ENCODE measurements around the gene PPFIA4.

The PPFIA4 gene

DNA sequence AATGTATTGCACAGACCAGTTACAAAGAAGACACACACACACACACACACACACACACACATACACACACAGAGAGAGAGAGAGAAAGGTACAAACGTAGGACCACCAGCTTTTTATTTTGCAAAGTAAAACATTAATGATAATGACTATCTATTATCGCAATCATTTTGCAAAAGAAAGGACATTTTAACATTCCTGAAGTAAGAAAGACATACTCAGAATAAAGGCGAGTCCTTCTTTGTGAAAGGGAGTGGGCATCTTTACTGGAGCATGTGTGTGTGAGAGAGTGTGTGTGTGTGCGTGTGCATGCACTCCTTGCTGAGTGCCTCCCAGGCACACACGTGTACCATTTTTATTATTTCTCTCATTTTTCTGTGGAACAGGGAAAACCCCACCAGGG, 28.4 kb downstream of the PPFIA4 start:
- no peak overlapping the region for H3K27ac ChIP-seq
- TF ChIP-seq, protein P1, sequence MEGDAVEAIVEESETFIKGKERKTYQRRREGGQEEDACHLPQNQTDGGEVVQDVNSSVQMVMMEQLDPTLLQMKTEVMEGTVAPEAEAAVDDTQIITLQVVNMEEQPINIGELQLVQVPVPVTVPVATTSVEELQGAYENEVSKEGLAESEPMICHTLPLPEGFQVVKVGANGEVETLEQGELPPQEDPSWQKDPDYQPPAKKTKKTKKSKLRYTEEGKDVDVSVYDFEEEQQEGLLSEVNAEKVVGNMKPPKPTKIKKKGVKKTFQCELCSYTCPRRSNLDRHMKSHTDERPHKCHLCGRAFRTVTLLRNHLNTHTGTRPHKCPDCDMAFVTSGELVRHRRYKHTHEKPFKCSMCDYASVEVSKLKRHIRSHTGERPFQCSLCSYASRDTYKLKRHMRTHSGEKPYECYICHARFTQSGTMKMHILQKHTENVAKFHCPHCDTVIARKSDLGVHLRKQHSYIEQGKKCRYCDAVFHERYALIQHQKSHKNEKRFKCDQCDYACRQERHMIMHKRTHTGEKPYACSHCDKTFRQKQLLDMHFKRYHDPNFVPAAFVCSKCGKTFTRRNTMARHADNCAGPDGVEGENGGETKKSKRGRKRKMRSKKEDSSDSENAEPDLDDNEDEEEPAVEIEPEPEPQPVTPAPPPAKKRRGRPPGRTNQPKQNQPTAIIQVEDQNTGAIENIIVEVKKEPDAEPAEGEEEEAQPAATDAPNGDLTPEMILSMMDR (conservative IDR thresholded peaks at IDR 0.05), result no peak
- TF ChIP-seq ZFX (IDR thresholded peaks at IDR 0.05), result no peak

DNA sequence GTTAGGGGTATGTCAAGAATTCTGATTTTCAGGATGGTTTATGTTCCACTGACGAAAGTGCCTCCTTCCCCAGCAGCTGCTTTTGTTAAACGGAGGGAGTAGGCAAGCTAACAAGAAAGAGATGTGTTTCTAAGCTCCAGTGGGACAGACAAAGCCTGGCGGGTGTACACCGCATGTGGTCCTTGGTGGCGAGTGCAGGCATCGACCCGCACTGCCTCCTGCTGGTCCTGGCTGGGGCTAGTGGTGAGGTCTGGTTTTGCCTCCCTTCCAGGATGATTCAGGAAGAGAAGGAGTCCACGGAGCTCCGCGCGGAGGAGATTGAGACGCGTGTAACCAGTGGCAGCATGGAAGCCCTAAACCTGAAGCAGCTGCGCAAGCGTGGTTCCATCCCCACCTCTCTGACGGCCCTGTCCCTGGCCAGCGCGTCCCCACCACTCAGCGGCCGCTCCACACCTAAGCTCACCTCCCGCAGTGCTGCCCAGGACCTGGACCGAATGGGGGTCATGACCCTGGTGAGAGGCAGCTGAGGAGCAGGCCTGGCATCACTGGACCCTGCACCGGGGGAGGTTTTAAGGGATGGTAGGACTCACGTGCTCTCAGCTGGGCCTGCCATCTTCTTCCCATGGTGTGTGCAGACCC, 29.0 kb downstream of the PPFIA4 start:
- no peak for TF ChIP-seq ZFX (IDR thresholded peaks at IDR 0.05)
- TF ChIP-seq, protein P1 (conservative IDR thresholded peaks at IDR 0.05), result no peak; the same call in 1 of the 2 replicates
- H3K27ac ChIP-seq, result no peak overlapping the region

DNA sequence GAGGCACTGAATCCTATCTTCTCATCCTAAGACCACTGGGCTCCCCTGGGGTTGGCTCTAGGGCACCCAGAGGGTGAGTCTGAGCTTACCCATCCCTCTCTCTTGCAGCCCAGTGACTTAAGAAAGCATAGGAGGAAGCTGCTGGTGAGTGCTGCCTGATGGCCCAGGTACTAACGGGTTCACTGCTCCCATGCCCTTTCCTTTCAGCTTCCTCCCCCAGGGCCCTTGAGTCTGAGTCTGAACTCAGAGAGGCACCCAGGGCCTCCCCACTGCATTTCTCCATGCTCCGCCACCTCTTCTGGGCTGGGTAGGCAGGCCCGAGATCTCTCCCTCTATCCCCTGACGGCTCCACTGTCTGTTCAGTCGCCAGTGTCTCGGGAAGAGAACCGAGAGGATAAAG, 29.7 kb downstream of the PPFIA4 start:
- TF ChIP-seq, protein P1 (conservative IDR thresholded peaks at IDR 0.05), result no peak
- no peak for TF ChIP-seq ZFX (IDR thresholded peaks at IDR 0.05)
- no peak overlapping the region for H3K27ac ChIP-seq

DNA sequence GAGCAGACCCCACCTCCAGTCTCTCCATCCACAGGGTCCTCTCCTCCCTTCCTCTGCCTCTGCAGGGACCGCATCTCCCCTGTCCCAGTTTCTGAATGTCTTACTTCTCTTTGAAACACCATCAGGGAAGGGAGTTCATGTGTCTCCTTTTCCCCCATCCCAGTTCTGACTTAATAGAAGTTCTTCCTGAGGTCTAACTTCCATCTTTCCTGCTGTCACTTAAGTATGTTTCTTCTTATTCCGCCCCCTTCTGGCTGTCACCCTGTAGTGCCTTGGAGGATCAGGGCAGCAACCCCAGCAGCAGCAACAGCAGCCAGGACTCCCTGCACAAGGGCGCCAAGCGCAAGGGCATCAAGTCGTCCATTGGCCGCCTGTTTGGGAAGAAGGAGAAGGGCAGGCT, 30.2 kb downstream of the PPFIA4 start:
- TF ChIP-seq, protein P1 (conservative IDR thresholded peaks at IDR 0.05), result no peak
- no peak for TF ChIP-seq ZFX (IDR thresholded peaks at IDR 0.05)
- no peak overlapping the region for H3K27ac ChIP-seq

DNA sequence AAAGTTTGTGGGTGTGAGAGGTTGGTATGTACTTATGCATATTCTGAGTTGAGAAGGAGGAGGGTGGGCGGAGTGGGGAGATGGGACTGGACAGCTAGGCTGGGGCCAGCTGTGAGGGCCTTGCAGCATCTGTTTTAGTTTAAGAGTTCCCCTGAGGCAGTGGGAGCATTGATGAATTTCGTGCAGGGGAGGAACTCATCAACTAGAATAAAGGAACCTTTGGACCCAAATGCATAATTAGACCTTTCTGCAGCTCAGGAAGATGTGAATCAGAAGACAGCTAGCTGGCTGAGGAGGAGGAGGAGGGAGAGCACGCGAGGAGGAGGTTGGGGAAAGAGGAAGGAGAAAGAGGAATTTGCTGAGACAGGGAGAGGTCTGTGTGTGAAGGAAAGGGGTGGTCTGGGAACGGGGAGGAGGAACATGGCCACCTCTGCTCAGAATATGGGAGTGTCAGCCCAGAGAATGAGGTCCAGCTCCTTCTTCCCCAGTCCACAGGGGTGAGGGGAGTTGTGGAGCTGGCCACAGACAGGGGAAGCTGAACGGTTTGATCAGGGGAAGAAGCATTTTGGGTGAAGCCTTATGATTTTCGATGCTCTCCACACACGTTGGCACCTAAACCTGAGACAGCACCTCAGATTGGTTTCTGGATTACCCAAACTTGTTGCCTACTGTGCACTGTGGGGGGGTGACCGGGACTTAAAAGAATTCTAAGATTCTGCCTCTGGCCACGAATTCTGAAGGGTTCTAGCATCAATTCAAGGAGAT, 31.8 kb downstream of the PPFIA4 start:
- H3K27ac ChIP-seq, result no peak overlapping the region
- TF ChIP-seq ZFX (IDR thresholded peaks at IDR 0.05), result no peak
- TF ChIP-seq, protein P1 (conservative IDR thresholded peaks at IDR 0.05), result no peak

DNA sequence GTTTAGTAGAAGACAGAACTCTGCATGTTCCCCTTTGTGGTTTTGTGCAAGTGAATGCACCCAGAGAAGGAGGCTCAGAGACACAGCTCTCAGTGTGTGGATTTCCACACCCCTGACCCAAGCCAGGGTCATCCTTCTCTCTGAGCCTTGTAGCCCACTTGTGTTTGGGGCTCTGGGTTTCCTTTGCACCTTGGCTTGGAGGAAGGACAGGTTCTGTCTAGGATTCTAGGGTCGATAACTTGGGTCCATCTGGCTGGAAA, 32.3 kb downstream of the PPFIA4 start:
- no peak overlapping the region for H3K27ac ChIP-seq

DNA sequence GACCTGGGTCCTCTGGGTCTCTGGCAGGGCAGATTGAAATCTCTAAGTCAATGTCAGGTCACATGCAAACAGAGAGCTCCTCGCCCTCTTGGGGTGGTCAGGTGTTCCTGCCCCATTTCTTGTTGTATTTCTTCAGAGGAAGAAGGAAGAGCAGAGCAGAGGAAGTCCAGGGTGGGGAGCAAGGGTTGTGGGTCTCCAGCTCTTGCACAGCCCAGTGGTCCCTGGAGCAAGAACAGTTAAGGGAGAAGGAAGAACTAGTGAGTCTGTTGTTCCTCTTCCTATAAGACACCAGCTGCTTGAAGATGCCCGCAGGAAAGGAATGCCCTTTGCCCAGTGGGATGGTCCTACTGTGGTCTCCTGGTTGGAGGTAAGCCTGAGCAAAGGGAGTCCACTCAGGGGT, 33.2 kb downstream of the PPFIA4 start:
- TF ChIP-seq, protein P1 (conservative IDR thresholded peaks at IDR 0.05), result no peak
- TF ChIP-seq ZFX (IDR thresholded peaks at IDR 0.05), result no peak
- no peak overlapping the region for H3K27ac ChIP-seq

More for the DNA sequence above, 32.3 kb downstream of the PPFIA4 start:
- TF ChIP-seq, protein P1 (conservative IDR thresholded peaks at IDR 0.05), result no peak
- TF ChIP-seq ZFX (IDR thresholded peaks at IDR 0.05), result no peak

Measured in C4-2B (cell line).